Stomach (tissue), 9 donors: Measurements from ENCODE around the gene EDA2R. TPM values are rescaled to one million over a fixed set of nuclear protein-coding genes. Genes with fewer than 3 reads are reported as not detected.

Experiments
- DNase-seq, 2 donors: peaks; one replicate each; pipeline versions ENCODE4 v3.0.0 to v3.0.0-alpha.2; 2013 to 2019
- H3K27ac ChIP-seq, 5 donors: fragments of 200-600 bp in 4 of 5; sonication (generic) in 4 of 5; one replicate each; pipeline ENCODE4 v1.5.1; 2013 to 2019; ENCODE audit warnings: mild to moderate bottlenecking in 1 of 5, moderate library complexity in 1 of 5
- H3K27me3 ChIP-seq, 3 donors: fragments of 200-600 bp; sonication (generic); one replicate each; pipeline ENCODE4 v1.5.1; 2017 to 2019; ENCODE audit warnings: mixed run types in 1 of 3
- H3K36me3 ChIP-seq, 4 donors: fragments of 200-600 bp; sonication (generic); 1 replicate in 3 of 4; 2 replicates in 1 of 4; pipeline ENCODE4 v1.5.1; 2016 to 2019
- H3K4me1 ChIP-seq, 4 donors: fragments of 200-600 bp; sonication (generic); one replicate each; pipeline ENCODE4 v1.5.1; 2016 to 2019
- H3K4me3 ChIP-seq, 4 donors: fragments of 200-600 bp; sonication (generic) in 3 of 4; one replicate each; pipeline ENCODE4 v1.5.1; 2016 to 2019; ENCODE audit warnings: mild to moderate bottlenecking in 1 of 4
- H3K9me3 ChIP-seq, 4 donors: fragments of 200-600 bp; sonication (generic); one replicate each; pipeline ENCODE4 v1.5.1; 2016 to 2019
- EP300 ChIP-seq: sonication (generic); formaldehyde crosslinking; IDR thresholded peaks from one replicate; pipeline ENCODE4 v1.6.1; 2017; ENCODE audit warnings: antibody characterized with exemption
- POLR2A ChIP-seq, 4 donors: fragments of 450-650 bp; IDR thresholded peaks; one replicate each; pipeline ENCODE4 v1.6.1; 2016; ENCODE audit warnings: antibody characterized with exemption in 4 of 4, control low read depth in 2 of 4, mild to moderate bottlenecking in 1 of 4, moderate library complexity in 1 of 4
- POLR2AphosphoS5 ChIP-seq, 3 donors: sonication (generic); formaldehyde crosslinking; IDR thresholded peaks; one replicate each; pipeline ENCODE4 v1.6.1; 2016; ENCODE audit warnings: antibody characterized with exemption in 3 of 3
- WGBS, 5 donors: extraction: QIAGEN DNeasy Blood & Tissue Kit in 3 of 5; methylation state at CpG; one replicate each; pipeline versions ENCODE4 v1.1.5 to v1.1.7; 2013 to 2018; 5-methylcytosine and 5-hydroxymethylcytosine counted together
- intact Hi-C: fragments of 100-400 bp; cut with DNase I; formaldehyde crosslinking; loops from one replicate; pipeline ENCODE4 v1.15.1; 2023; ENCODE audit warnings: low total_unique reads
- polyA plus RNA-seq, 3 donors: library from polyadenylated mRNA; stranded (reverse); fragments of 200-250 nt; gene quantifications; one replicate each; pipeline ENCODE4 v1.2.3, GENCODE V29; 2013
- total RNA-seq, 5 donors: library from RNA; depleted of rRNA; stranded (reverse); fragments of >200 nt; gene quantifications; one replicate each; pipeline versions ENCODE4 v1.1.0 to v1.2.3, GENCODE V29; 2014 to 2016
- TF ChIP-seq, protein P1 (sequence below), 7 experiments: fragments of 450-650 bp in 4 of 7; fragments of 200-600 bp in 3 of 7; sonication (generic) in 3 of 7; IDR thresholded peaks; one replicate each; pipeline ENCODE4 v1.5.1; 2016 to 2019; ENCODE audit warnings: antibody characterized with exemption in 7 of 7, control low read depth in 2 of 7, mild to moderate bottlenecking in 1 of 7
- donor health status: healthy with polysubstance abuse.
- donor health status: Bipolar disorder and iron deficiency.
- donor health status: healthy.

Gene EDA2R
- total and polyA plus RNA-seq, 8 donors = under 0.01 to 4.6 (median 0.29) TPM; not detected in 2

DNA sequence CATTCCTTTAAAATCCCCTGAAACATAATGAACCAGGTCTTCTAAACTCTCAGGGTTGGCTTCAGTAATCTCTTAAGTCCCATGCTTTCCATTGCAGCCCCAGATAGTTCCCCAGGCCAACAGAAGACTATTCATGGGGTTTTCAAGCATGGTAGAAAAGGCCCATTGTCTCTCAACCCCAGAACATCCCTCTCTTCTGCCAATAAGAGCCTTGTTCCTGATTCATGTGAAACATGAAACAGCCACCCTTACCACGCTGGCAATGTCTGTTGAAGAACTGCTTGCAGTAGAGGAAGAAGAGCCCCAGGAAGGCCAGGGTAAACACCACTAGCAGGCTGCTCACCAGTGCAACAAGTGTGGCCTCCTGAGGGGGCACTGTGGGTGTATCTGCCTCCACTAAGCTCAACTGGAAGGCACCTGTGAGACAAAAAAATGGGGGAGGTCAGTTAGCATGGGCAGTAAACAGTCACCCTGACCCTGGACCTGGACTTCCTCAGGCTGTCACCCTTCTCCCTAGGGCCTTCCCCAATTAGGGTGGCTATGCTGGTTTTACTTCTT lies 36.4 kb downstream of the EDA2R start:
- Histone ChIP-seq H3K9me3 (peaks cover 0 to 6% (median 3%) of the 10 kb centered on the region in 4 donors), H3K36me3 (peaks cover 0 to under 1% (median 0%) of the 10 kb centered on the region in 4 donors), H3K27me3 (no peaks in the 10 kb centered on the region), H3K4me1 (no peaks in the 10 kb centered on the region), H3K27ac (no peak overlapping the region), H3K4me3 (no peak overlapping the region)
- TF ChIP-seq POLR2AphosphoS5 (IDR thresholded peaks at IDR 0.05) (no peak), POLR2A (IDR thresholded peaks at IDR 0.05) (no peak), EP300 (no peak)
- TF ChIP-seq, protein P1, sequence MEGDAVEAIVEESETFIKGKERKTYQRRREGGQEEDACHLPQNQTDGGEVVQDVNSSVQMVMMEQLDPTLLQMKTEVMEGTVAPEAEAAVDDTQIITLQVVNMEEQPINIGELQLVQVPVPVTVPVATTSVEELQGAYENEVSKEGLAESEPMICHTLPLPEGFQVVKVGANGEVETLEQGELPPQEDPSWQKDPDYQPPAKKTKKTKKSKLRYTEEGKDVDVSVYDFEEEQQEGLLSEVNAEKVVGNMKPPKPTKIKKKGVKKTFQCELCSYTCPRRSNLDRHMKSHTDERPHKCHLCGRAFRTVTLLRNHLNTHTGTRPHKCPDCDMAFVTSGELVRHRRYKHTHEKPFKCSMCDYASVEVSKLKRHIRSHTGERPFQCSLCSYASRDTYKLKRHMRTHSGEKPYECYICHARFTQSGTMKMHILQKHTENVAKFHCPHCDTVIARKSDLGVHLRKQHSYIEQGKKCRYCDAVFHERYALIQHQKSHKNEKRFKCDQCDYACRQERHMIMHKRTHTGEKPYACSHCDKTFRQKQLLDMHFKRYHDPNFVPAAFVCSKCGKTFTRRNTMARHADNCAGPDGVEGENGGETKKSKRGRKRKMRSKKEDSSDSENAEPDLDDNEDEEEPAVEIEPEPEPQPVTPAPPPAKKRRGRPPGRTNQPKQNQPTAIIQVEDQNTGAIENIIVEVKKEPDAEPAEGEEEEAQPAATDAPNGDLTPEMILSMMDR (IDR thresholded peaks at IDR 0.05) = no peak
- no peak for DNase-seq
- whole genome bisulfite sequencing, 5 donors = 17 to 50% (median 29%) methylated on average over 1 of the region's 1 CpG
- intact Hi-C loops = no loop called here

DNA sequence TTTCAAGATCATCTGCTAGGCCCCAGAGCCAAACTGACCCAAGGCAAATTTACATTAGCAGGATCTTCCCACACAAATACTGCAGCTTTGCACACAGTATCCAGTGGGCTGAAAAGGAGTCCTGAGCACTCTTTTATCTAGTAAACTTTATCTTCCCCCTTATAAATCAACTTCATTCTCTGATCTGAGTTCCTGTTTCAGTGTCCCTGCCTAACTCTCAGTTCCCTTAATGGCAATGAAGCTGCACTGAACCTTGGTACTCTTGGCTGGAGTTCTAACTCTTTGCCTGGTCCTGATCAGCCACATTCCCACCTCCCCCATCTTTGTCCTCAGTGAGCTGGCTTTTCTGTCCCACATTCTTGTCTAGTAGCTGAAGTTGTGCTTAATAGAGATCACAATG lies 37.4 kb downstream of the EDA2R start:
- no peak for TF ChIP-seq EP300
- TF ChIP-seq, protein P1 (IDR thresholded peaks at IDR 0.05) = no peak
- TF ChIP-seq POLR2A (IDR thresholded peaks at IDR 0.05) = no peak
- no peak for TF ChIP-seq POLR2AphosphoS5 (IDR thresholded peaks at IDR 0.05)
- intact Hi-C loops = no loop called here

DNA sequence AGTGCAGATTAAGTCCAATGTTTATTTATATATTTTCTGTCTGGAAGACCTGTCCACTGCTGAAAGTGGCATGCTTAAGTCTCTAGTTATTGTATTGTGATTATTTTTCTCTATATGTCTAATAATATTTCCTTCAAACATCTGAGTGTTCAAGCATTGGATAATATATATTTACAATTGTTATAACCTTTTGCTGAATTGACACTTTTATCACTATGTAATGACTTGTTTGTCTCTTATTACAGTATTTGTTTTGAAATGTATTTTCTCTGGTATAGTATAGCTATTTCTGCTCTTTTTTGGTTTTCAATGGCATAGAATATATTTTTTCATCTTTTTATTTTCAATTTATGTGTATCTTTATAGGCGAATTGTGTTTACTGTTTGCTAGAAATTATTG lies 59.7 kb downstream of the EDA2R start:
- intact Hi-C loops = no loop called here
- no peak overlapping the region for H3K27ac ChIP-seq
- peaks cover 0 to 22% (median 11%) of the 10 kb centered on the region in 4 donors for H3K9me3 ChIP-seq
- H3K4me3 ChIP-seq = no peak overlapping the region
- no peaks in the 10 kb centered on the region for H3K4me1 ChIP-seq
- DNase-seq = no peak
- no peaks in the 10 kb centered on the region for H3K36me3 ChIP-seq
- 36 to 77% (median 49%) methylated on average over 1 of the region's 1 CpG for WGBS, 5 donors
- TF ChIP-seq EP300 = no peak
- H3K27me3 ChIP-seq = no peaks in the 10 kb centered on the region

More for the DNA sequence above, 37.4 kb downstream of the EDA2R start:
- Histone ChIP-seq H3K36me3 (peaks cover 0 to 6% (median 0%) of the 10 kb centered on the region in 4 donors), H3K27me3 (no peaks in the 10 kb centered on the region), H3K27ac (no peak overlapping the region), H3K9me3 (no peaks in the 10 kb centered on the region), H3K4me1 (no peaks in the 10 kb centered on the region), H3K4me3 (no peak overlapping the region)
- DNase-seq = no peak

DNA sequence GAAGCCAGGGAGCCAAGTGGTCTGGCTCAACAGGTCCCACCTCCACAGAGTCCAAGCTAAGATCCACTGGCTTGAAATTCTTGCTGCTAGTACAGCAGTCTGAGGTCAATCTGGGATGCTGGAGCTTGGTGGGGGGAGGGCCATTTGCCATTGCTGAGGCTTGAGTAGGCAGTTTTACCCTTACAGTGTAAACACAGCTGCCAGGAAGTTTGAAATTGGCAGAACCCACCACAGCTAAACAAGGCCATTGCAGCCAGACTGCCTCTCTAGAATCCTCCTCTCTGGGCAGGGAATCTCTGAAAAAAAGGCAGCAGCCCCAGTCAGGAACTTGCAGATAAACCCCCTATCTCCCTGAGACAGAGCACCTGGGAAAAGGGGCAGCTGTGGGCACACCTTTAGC lies 84.9 kb downstream of the EDA2R start:
- no peak for TF ChIP-seq POLR2A (IDR thresholded peaks at IDR 0.05)
- TF ChIP-seq, protein P1 (IDR thresholded peaks at IDR 0.05) = no peak
- TF ChIP-seq EP300 = no peak
- no peak for TF ChIP-seq POLR2AphosphoS5 (IDR thresholded peaks at IDR 0.05)
- DNase-seq = no peak
- Histone ChIP-seq H3K4me1 (no peaks in the 10 kb centered on the region), H3K4me3 (no peak overlapping the region), H3K36me3 (no peaks in the 10 kb centered on the region), H3K9me3 (peaks cover 0 to 6% (median 0%) of the 10 kb centered on the region in 4 donors), H3K27ac (no peak overlapping the region), H3K27me3 (peaks cover 0 to 4% (median 0%) of the 10 kb centered on the region in 3 donors)
- intact Hi-C loops = loop anchor here (10.0 kb wide), 1 partner anchor 61 kb away; no protein-coding TSS in a partner anchor

DNA sequence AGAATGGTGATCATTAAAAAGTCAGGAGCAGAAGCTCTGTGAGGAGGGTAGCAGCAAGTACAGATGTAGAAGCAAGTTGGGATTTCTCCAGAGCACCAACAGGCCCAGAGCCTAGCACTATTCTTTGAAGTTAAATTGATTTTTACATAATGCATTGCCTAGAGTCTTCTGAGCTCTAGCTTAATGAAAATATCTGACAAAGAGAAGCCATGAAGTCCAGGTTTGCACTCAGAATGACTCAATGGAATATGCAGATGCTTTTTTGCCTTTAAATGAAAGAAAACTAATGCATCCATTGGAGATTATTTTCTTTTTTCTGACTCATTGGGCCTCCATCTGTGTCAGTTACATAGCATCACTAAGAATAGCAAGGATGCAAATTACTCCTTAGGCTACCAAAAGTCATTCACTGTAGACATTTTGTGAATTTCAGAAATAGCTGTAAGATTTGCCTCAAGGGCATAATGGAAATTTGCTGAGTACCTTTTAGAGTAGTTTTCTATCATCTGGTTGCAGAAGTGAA lies 91.0 kb downstream of the EDA2R start:
- no peak overlapping the region for H3K4me3 ChIP-seq
- no peaks in the 10 kb centered on the region for H3K4me1 ChIP-seq
- no peak for TF ChIP-seq POLR2AphosphoS5 (IDR thresholded peaks at IDR 0.05)
- no peak for TF ChIP-seq EP300
- TF ChIP-seq, protein P1 (IDR thresholded peaks at IDR 0.05) = no peak
- no peak for TF ChIP-seq POLR2A (IDR thresholded peaks at IDR 0.05)
- no peak for DNase-seq
- intact Hi-C loops = no loop called here
- no peaks in the 10 kb centered on the region for H3K27me3 ChIP-seq
- H3K27ac ChIP-seq = no peak overlapping the region
- H3K9me3 ChIP-seq = no peaks in the 10 kb centered on the region
- no peaks in the 10 kb centered on the region for H3K36me3 ChIP-seq
